Measurements from ENCODE around the gene ATXN7. TPM values are rescaled to one million over a fixed set of nuclear protein-coding genes. Genes with fewer than 3 reads are reported as not detected.

ATXN7 gene
- total and polyA plus RNA-seq, 2 of the 13 experiments (the other 11 are each of a cell fraction or from before 2014, with no cell fraction given): 13.8 to 20.0 TPM

GRCh38 chr3:63863150-63864007 lies at the start of gene ATXN7, which contains the start of gene THOC7 (continued):
- TF ChIP-seq ZNF18 (CRISPR knock-in tag; IDR thresholded peaks at IDR 0.05; ENCODE audit: insufficient replicate concordance) (no peak), ZBTB33 (CRISPR knock-in tag; IDR thresholded peaks at IDR 0.05) (no peak), ZNF547 (CRISPR knock-in tag; IDR thresholded peaks at IDR 0.05) (no peak), SNAPC5 (CRISPR knock-in tag; IDR thresholded peaks at IDR 0.05; ENCODE audit: borderline replicate concordance) (no peak), GMEB2 (CRISPR knock-in tag; IDR thresholded peaks at IDR 0.05; ENCODE audit: low read depth) (no peak), ZSCAN29 (CRISPR knock-in tag; conservative IDR thresholded peaks at IDR 0.05) (no peak), FLYWCH1 (CRISPR knock-in tag; IDR thresholded peaks at IDR 0.05) (no peak), SP4 (CRISPR knock-in tag; IDR thresholded peaks at IDR 0.05) (no peak), ZBTB20 (CRISPR knock-in tag; IDR thresholded peaks at IDR 0.05; ENCODE audit: borderline replicate concordance, low read depth) (peak; percentile 38; the same call in 1 of the 2 replicates), ZNF136 (CRISPR knock-in tag; IDR thresholded peaks at IDR 0.05; ENCODE audit: low read depth) (no peak), JARID2 (CRISPR knock-in tag; IDR thresholded peaks at IDR 0.05; ENCODE audit: insufficient replicate concordance) (no peak), IKZF5 (CRISPR knock-in tag; IDR thresholded peaks at IDR 0.05) (peak; percentile 39; the same call in 1 of the 2 replicates), BORCS8-MEF2B (CRISPR knock-in tag; IDR thresholded peaks at IDR 0.05) (no peak; the same call in 1 of the 2 replicates), KDM5B (CRISPR knock-in tag; IDR thresholded peaks at IDR 0.05; ENCODE audit: borderline replicate concordance) (no peak), AHR (CRISPR knock-in tag; IDR thresholded peaks at IDR 0.05) (0 out of 2 replicates have a peak, but pooled peaks have one; percentile 36), NFATC3 (CRISPR knock-in tag; IDR thresholded peaks at IDR 0.05) (no peak), MXI1 (IDR thresholded peaks at IDR 0.05; ENCODE audit: borderline replicate concordance, low read depth, low read length) (peak; percentile 21; the same call in 1 of the 3 replicates), SNAI1 (CRISPR knock-in tag; IDR thresholded peaks at IDR 0.05; ENCODE audit: borderline replicate concordance) (no peak), ZNF615 (CRISPR knock-in tag; IDR thresholded peaks at IDR 0.05; ENCODE audit: borderline replicate concordance) (no peak), ZZZ3 (CRISPR knock-in tag; IDR thresholded peaks at IDR 0.05; ENCODE audit: borderline replicate concordance) (peak; percentile 66; the same call in 1 of the 2 replicates), ZNF282 (IDR thresholded peaks at IDR 0.05; ENCODE audit: partially characterized antibody) (no peak)

Measured in HepG2 (cell line).